ENCODE results near the gene RPL10A. TPM values are rescaled to one million over a fixed set of nuclear protein-coding genes. Genes with fewer than 3 reads are reported as not detected.
A peak's percentile ranks its signal among the peaks of the same experiment; 100 is the strongest.
"Not testable (repeated sequence)": the region's sequence is repeated elsewhere in the genome, so short reads cannot be mapped to it uniquely, and the experiment has no call there.

RPL10A gene
- total and polyA plus RNA-seq, 2 of the 13 experiments (the other 11 are each of a cell fraction or from before 2014, with no cell fraction given), result 1,854 to 2,726 TPM

DNA sequence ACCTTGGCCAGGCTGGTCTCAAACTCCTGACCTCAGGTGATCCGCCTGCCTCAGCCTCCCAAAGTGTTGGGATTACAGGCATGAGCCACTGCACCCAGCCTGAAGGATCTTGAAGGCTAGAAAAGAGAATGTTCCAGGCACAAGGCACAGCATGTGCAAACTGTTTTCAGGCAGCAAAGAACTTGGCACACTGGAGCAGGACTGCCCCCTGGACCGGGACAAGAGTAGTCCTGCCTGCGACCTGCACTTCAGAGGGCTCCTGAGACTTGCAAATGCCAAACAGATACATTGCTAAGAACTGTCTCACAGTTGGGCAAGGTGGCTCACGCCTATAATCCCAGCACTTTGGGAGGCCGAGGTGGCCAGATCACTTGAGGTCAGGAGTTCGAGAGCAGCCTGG is 47.7 kb downstream of the RPL10A start:
- H4K20me1 ChIP-seq (ENCODE audit: insufficient read depth, low read length); H3K4me3 ChIP-seq (replicated peaks in 1 of 3; ENCODE audit: insufficient read depth in 1 of 3, low read depth in 2 of 3, low read length in 3 of 3); in situ Hi-C loops (cut with HindIII; ENCODE audit: extremely low pct_ligation_motif_present, low pct_unique_long_range_greater_than_20kb); H3K4me2 ChIP-seq (ENCODE audit: low read depth, low read length); H2AFZ ChIP-seq (ENCODE audit: low read length); H3K79me2 ChIP-seq (ENCODE audit: insufficient read depth, low read length); FAIRE-seq; intact Hi-C loops (cut with micrococcal nuclease; ENCODE audit: unreplicated experiment); H3K9me3 ChIP-seq (ENCODE audit: low read length); DNase-seq (ENCODE audit: low spot score); BruUV-seq (replicated peaks); H3K27ac ChIP-seq (ENCODE audit: extremely low read length, insufficient read depth, low read length); H3K9ac ChIP-seq (ENCODE audit: insufficient read depth, low read depth, low read length); H3K36me3 ChIP-seq (replicated peaks in 1 of 2; ENCODE audit: control insufficient read depth in 1 of 2, insufficient read depth in 2 of 2, low read length in 2 of 2); CTCF ChIA-PET (ENCODE audit: low intra/inter-chr PET ratio, low total read pairs): not testable (repeated sequence)
- WGBS (ENCODE audit: low lambda C conversion rate), result 33% methylated on average over 6 of the region's 6 CpGs
- Histone ChIP-seq H3K4me1 (ENCODE audit: insufficient read depth, low read length) (peaks cover 12% of the 10 kb centered on the region; the same call in 1 of the 2 replicates), H3K27me3 (ENCODE audit: control insufficient read depth in 1 of 2, insufficient read depth in 2 of 2, low read length in 2 of 2) (peaks cover 4 to 27% of the 10 kb centered on the region in 2 experiments; a peak in 4 of 5 replicates)
- ATAC-seq, result peak; percentile 42
- TF ChIP-seq, protein P1, sequence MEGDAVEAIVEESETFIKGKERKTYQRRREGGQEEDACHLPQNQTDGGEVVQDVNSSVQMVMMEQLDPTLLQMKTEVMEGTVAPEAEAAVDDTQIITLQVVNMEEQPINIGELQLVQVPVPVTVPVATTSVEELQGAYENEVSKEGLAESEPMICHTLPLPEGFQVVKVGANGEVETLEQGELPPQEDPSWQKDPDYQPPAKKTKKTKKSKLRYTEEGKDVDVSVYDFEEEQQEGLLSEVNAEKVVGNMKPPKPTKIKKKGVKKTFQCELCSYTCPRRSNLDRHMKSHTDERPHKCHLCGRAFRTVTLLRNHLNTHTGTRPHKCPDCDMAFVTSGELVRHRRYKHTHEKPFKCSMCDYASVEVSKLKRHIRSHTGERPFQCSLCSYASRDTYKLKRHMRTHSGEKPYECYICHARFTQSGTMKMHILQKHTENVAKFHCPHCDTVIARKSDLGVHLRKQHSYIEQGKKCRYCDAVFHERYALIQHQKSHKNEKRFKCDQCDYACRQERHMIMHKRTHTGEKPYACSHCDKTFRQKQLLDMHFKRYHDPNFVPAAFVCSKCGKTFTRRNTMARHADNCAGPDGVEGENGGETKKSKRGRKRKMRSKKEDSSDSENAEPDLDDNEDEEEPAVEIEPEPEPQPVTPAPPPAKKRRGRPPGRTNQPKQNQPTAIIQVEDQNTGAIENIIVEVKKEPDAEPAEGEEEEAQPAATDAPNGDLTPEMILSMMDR (CRISPR knock-in tag; IDR thresholded peaks at IDR 0.05), result peak; percentile 36
- peak; percentile 47 for TF ChIP-seq STAG1 (CRISPR knock-in tag; IDR thresholded peaks at IDR 0.05)
- POLR2A ChIA-PET, result interaction anchor here (1.2 kb wide), 1 partner anchor 19 kb away, joined by 4 read pairs; the partner anchor contains the start of gene TEAD3

DNA sequence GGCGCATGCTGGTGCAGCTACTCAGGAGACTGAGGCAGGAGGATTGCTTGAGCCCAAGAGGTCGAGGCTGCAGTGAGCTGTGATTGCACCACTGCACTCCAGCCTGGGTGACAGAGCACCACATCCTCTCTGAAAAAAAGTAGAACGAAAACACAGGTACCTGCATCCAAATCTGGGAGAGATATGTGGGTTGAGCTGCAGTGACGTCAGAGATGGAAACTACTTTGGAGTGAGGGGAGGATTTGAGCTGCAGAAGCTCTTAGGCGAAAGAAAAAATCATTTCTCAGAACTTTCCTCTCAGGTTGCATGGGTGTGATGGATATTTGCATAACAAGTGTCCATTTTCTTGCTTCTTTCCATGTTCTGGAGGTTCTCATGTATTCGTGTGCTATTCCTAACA is 48.5 kb downstream of the RPL10A start:
- Histone ChIP-seq H3K27me3 (ENCODE audit: control insufficient read depth in 1 of 2, insufficient read depth in 2 of 2, low read length in 2 of 2) (peaks cover 2 to 27% of the 10 kb centered on the region in 2 experiments; a peak in 4 of 5 replicates), H3K9ac (ENCODE audit: insufficient read depth, low read depth, low read length) (no peak overlapping the region), H4K20me1 (ENCODE audit: insufficient read depth, low read length) (no peaks in the 10 kb centered on the region), H3K4me2 (ENCODE audit: low read depth, low read length) (no peak overlapping the region), H3K36me3 (replicated peaks in 1 of 2; ENCODE audit: control insufficient read depth in 1 of 2, insufficient read depth in 2 of 2, low read length in 2 of 2) (no peaks in the 10 kb centered on the region), H3K27ac (ENCODE audit: extremely low read length, insufficient read depth, low read length) (no peak overlapping the region), H3K4me1 (ENCODE audit: insufficient read depth, low read length) (peaks cover 18% of the 10 kb centered on the region), H3K9me3 (ENCODE audit: low read length) (no peaks in the 10 kb centered on the region), H3K4me3 (replicated peaks in 1 of 3; ENCODE audit: insufficient read depth in 1 of 3, low read depth in 2 of 3, low read length in 3 of 3) (no peak overlapping the region), H2AFZ (ENCODE audit: low read length) (no peak overlapping the region), H3K79me2 (ENCODE audit: insufficient read depth, low read length) (no peaks in the 10 kb centered on the region)
- in situ Hi-C loops (cut with HindIII; ENCODE audit: extremely low pct_ligation_motif_present, low pct_unique_long_range_greater_than_20kb) (no loop called here), intact Hi-C loops (cut with micrococcal nuclease; ENCODE audit: unreplicated experiment) (no loop called here)
- WGBS (ENCODE audit: low lambda C conversion rate), result 54% methylated on average over 6 of the region's 6 CpGs
- POLR2A ChIA-PET, result interaction anchor here (1.2 to 1.5 kb wide), 2 partner anchors 12 to 20 kb away, joined by 3 to 4 read pairs; partner anchors contain the start of gene TEAD3
- FAIRE-seq, result no peak
- ATAC-seq, result no peak
- CTCF ChIA-PET (ENCODE audit: low intra/inter-chr PET ratio, low total read pairs), result no interaction called here
- BruUV-seq (replicated peaks), result no TSS peak
- TF ChIP-seq SP2 (CRISPR knock-in tag; IDR thresholded peaks at IDR 0.05) (no peak), ATF7 (IDR thresholded peaks at IDR 0.05) (0 out of 2 replicates have a peak, but pooled peaks have one; percentile 32), ATF7 (CRISPR knock-in tag; IDR thresholded peaks at IDR 0.05) (no peak), SALL2 (CRISPR knock-in tag; IDR thresholded peaks at IDR 0.05) (no peak), TEAD3 (CRISPR knock-in tag; optimal IDR thresholded peaks at IDR 0.05; ENCODE audit: borderline replicate concordance) (no peak), MAFF (IDR thresholded peaks at IDR 0.05; ENCODE audit: low read depth, low read length) (no peak), ZNF430 (CRISPR knock-in tag; IDR thresholded peaks at IDR 0.05) (no peak), GPN1 (CRISPR knock-in tag; IDR thresholded peaks at IDR 0.05; ENCODE audit: borderline replicate concordance) (no peak), CREB1 (IDR thresholded peaks at IDR 0.05) (peak; percentile 96), CREB1 (CRISPR knock-in tag; IDR thresholded peaks at IDR 0.05) (no peak), ZNF333 (CRISPR knock-in tag; IDR thresholded peaks at IDR 0.05; ENCODE audit: borderline replicate concordance) (no peak), ZSCAN25 (CRISPR knock-in tag; IDR thresholded peaks at IDR 0.05) (no peak)
- TF ChIP-seq, protein P2, sequence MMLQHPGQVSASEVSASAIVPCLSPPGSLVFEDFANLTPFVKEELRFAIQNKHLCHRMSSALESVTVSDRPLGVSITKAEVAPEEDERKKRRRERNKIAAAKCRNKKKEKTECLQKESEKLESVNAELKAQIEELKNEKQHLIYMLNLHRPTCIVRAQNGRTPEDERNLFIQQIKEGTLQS (CRISPR knock-in tag; IDR thresholded peaks at IDR 0.05), result no peak
- DNase-seq (ENCODE audit: low spot score), result no peak
